ENCODE measurements around the gene HOGA1.

DNA sequence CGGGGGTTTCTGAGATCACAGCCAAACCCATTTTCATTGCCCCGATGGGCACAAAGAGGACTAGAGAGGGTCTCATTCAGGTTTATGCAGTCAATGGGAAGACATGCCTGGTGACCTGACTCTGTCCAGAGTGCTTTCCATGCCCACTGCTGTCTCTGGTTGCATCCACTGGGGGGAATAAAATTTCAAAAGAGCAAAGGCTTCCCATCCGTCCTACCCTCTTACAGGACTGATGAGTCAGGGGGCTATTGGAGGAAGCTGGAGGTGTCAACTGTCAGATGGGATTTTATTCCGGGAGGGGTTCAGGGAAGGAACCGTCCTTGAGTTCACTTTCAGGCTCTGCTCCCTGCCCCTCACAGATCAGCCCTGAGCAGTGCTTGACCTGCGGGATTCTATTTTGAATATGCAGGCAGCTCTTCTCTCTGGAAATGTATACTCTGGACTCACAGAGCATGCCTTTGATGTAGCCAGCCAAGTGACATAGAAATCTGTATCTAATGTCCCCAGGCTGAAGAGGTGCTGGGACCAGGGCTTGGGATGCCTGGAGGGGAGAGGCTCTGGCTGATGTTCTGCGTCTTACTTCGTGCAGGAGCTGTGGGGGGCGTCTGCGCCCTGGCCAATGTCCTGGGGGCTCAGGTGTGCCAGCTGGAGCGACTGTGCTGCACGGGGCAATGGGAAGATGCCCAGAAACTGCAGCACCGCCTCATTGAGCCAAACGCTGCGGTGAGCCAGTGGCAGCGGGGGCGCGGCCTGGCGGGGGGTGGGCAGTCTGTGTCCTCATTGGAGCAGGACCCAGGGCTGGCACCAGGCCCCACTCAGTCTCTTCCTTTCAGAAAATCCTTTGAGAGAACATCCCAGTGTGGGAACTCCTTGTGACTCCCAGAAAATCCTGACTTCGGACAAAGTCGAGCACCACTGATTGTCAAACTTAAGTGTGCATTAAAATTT lies 17.4 kb downstream of the HOGA1 start:
- TF ChIP-seq CTCF (IDR thresholded peaks at IDR 0.05) (no peak), POLR2A (IDR thresholded peaks at IDR 0.05) (no peak)

Data from testis (tissue), 2 donors.